ENCODE measurements around the gene SLC17A9.

Gene SLC17A9

DNA sequence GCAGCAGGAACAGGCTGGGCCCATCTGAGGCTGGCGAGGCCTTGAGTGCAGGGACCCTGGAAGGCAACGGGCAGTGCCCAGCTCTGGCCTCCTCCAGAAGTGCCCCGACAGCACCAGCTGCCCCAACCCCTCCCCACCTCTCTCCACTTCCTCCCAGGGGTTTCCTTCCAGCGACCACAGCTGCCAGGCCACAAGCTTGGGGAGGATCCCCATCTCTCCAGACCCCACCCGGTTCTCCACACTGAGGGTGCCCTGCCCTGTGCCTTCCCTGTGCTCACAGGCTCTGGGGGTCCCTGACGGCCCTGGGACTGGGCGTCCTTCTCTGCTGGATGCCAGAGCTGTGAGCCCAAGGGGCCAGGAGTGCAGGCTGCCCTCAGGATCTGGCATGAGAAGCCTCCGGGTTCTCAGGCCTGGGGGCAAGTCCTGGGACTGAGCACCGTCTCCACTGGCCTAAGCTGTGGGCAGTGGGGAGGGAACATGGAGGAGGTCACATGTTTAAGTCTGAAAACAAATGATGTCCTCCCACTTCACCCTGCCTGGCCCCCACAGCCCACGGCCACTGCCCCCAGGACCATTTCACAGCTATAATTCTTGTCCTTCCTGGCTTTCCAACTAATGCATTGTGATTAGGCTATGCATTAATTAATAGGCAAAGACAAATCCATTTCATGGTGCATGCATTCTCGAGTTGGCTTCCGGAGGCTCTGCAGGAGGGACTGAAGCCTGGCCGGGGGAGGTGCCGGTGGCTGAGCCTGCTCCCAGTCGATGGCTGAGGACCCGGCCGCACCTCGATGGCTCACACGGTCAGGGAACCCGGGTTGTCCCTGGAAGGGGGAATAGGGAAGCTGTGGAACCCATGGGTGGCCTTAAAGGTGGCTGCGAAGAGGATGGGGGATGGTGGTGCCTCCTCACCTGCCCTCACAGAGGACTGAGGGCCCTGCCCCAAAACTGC, 29.9 kb downstream of the SLC17A9 start:
- TF ChIP-seq, protein P1, sequence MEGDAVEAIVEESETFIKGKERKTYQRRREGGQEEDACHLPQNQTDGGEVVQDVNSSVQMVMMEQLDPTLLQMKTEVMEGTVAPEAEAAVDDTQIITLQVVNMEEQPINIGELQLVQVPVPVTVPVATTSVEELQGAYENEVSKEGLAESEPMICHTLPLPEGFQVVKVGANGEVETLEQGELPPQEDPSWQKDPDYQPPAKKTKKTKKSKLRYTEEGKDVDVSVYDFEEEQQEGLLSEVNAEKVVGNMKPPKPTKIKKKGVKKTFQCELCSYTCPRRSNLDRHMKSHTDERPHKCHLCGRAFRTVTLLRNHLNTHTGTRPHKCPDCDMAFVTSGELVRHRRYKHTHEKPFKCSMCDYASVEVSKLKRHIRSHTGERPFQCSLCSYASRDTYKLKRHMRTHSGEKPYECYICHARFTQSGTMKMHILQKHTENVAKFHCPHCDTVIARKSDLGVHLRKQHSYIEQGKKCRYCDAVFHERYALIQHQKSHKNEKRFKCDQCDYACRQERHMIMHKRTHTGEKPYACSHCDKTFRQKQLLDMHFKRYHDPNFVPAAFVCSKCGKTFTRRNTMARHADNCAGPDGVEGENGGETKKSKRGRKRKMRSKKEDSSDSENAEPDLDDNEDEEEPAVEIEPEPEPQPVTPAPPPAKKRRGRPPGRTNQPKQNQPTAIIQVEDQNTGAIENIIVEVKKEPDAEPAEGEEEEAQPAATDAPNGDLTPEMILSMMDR (conservative IDR thresholded peaks at IDR 0.05), result no peak
- no peak for TF ChIP-seq ZFX (IDR thresholded peaks at IDR 0.05)
- H3K27ac ChIP-seq, result no peak overlapping the region

DNA sequence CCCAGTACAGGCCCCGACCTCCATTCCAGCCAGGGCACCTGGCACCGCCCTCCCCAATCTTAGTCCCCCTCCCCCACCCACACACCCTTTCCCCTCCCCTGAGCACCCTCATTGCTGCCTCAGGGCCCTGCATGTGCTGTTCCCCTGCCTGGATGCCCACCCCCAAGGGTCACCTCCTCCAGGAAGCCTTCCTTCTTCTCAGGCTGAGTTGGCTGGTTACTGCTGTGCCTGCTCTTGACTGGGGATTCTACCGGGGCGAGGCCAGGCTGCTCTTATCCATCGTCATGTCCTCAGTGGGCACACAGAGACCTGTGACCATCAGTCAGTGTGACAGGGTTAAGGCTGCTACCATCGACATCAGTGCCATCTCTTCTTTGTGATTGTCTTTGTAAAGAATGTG, 30.7 kb downstream of the SLC17A9 start:
- TF ChIP-seq ZFX (IDR thresholded peaks at IDR 0.05), result no peak
- TF ChIP-seq, protein P1 (conservative IDR thresholded peaks at IDR 0.05), result no peak
- H3K27ac ChIP-seq, result no peak overlapping the region

DNA sequence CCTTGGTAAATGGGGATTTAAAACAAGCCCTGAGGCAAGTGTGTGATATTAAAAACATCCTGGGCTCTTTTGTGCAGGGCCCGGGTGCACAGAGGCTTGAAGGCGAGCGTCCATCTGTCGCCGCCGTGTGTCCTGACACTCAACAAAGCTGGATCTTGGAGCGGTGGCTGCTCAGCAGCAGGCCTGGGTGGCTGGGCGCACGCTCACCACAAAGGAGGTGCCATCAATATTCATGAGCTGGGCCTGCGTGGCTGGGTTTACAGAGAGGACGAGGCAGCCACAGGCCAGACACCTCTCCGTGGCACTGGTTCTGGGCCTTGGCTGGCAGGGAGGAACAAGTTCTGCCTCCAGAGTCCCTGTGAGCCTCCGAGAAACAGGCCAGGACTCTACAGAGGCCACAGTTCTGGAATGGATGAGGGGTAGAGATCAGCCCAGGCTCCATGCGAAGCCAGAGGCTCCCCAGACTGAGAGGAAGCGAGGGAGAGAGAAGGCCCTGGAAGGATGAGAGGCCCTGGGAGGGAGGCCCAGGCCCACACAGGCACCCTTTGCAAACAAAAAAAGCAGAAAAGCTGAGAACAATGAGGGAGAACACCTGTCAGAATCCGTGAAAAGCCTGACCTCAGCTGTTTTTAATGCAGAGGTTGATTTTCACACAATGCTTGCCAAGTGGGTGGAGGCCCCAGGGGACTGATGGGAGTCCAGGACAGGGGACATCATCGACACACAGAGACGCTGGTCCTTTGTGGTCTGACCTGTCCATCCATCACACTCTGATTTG, 32.3 kb downstream of the SLC17A9 start:
- no peak overlapping the region for H3K27ac ChIP-seq
- TF ChIP-seq, protein P1 (conservative IDR thresholded peaks at IDR 0.05), result no peak
- TF ChIP-seq ZFX (IDR thresholded peaks at IDR 0.05), result no peak

DNA sequence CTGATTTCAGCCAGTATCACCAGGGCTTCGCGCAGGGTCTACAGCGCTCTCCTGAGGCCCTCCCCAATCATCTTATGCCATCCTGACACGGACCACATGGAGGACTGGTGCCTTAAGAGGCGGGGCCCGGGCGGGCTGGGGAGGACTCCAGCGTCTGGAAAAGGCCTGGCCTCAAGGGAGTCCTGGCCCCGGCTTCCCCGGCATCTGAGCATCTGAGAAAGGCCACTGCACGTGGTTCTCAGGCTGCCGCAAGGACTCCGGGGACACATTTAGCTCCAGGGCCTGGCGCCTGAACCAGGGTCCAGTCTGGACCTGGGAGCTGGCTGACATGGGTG, 32.9 kb downstream of the SLC17A9 start:
- no peak overlapping the region for H3K27ac ChIP-seq

DNA sequence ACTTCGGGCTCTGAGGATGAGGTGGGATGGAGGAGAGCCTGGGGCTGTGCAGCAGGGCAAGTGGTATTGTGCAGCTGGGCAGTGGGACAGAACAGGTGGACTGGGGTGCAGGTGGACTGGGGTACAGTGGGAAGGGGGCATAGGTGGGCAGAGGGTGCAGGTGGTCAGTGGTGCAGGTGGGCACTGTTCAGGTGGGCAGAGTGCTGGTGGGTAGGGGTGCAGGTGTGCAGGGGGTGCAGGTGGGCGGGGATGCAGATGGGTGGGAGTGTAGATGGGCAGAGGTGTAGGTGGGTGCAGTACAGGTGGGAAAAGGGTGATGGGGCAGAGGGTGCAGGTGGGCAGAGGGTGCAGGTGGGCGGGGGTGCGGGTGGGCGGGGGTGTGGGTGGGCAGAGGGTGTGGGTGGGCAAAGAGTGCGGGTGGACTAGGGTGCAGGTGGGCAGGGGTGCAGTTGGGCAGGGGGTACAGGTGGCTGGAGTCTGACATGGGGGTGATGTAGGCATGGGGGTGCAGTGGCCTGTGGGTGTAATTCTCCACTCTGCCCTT, 33.8 kb downstream of the SLC17A9 start:
- TF ChIP-seq, protein P1 (conservative IDR thresholded peaks at IDR 0.05), result no peak
- no peak for TF ChIP-seq ZFX (IDR thresholded peaks at IDR 0.05)
- H3K27ac ChIP-seq, result no peak overlapping the region

More for the DNA sequence above, 32.9 kb downstream of the SLC17A9 start:
- TF ChIP-seq ZFX (IDR thresholded peaks at IDR 0.05), result no peak
- TF ChIP-seq, protein P1 (conservative IDR thresholded peaks at IDR 0.05), result no peak

DNA sequence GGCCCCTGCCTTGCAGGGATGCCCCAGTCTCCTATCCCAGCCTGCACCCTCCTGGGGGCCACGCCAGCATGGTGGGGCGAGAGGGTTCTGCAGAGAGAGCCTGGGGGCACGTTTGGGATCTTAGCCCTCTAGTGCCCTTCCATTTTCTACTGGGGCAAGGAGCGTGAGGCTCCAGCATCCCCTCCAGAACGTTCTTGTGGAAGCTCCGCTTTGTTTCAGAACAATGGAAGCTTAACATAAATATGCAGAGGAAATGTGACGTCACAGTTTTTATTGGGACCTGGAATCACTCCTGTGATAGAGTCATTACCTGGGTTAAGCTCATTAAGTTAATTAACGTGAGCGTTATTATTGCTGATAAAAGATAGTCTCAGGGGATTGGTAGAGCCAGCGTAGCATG, 34.6 kb downstream of the SLC17A9 start:
- H3K27ac ChIP-seq, result no peak overlapping the region
- TF ChIP-seq, protein P1 (conservative IDR thresholded peaks at IDR 0.05), result no peak
- no peak for TF ChIP-seq ZFX (IDR thresholded peaks at IDR 0.05)

DNA sequence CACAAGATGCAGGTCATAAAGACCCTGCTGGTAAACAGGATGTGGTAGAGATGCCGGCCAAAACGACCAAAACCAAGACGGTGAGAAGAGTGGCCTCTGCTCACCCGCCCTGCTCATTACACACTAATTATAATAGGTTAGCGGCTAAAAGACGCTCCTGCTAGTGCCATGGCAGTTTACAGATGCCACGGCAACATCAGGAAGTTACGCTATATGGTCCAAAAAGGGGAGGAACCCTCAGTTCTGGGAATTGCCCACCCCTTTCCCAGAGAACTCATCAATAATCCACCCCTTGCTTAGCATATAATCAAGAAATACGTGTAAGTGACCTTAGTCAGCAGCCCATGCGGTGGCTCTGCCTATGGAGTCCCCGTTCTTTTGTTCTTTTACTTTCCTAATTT, 36.7 kb downstream of the SLC17A9 start:
- H3K27ac ChIP-seq, result no peak overlapping the region

More for the DNA sequence above, 36.7 kb downstream of the SLC17A9 start:
- TF ChIP-seq, protein P1 (conservative IDR thresholded peaks at IDR 0.05), result no peak

All from C4-2B (cell line).